Kidney epithelial cell (primary cell): ENCODE data around the gene PLEKHB2. TPM values are rescaled to one million over a fixed set of nuclear protein-coding genes. Genes with fewer than 3 reads are reported as not detected.

ENCODE experiments used
- DNase-seq: peaks from one replicate; pipeline ENCODE4 v3.0.0-alpha.2; 2010; ENCODE audit warnings: low read depth
- H3K27me3 ChIP-seq: 2 replicates; pipeline ENCODE4 v1.6.0; 2011; ENCODE audit warnings: low read length; ENCODE audit not compliant: control insufficient read depth, insufficient read depth
- H3K36me3 ChIP-seq: 2 replicates; pipeline ENCODE4 v1.5.1; 2011; ENCODE audit warnings: low read length; ENCODE audit not compliant: control insufficient read depth, insufficient read depth
- H3K4me3 ChIP-seq: 2 replicates; pipeline ENCODE4 v1.5.1; 2011; ENCODE audit warnings: low read depth, mild to moderate bottlenecking, control low read depth, low read length
- total RNA-seq: library from RNA; depleted of rRNA; stranded (reverse); fragments of >200 nt; gene quantifications from 2 replicates; pipeline ENCODE4 v1.2.3, GENCODE V29; 2015
- TF ChIP-seq, protein P1 (sequence below): IDR thresholded peaks from 2 replicates; pipeline ENCODE4 v1.5.1; 2011; ENCODE audit warnings: mild to moderate bottlenecking, moderate library complexity, low read length, control low read depth, inconsistent platforms; ENCODE audit not compliant: insufficient read depth, poor library complexity, severe bottlenecking

Gene PLEKHB2
- total RNA-seq, 1 donor from 2014 or later: 113 TPM

DNA sequence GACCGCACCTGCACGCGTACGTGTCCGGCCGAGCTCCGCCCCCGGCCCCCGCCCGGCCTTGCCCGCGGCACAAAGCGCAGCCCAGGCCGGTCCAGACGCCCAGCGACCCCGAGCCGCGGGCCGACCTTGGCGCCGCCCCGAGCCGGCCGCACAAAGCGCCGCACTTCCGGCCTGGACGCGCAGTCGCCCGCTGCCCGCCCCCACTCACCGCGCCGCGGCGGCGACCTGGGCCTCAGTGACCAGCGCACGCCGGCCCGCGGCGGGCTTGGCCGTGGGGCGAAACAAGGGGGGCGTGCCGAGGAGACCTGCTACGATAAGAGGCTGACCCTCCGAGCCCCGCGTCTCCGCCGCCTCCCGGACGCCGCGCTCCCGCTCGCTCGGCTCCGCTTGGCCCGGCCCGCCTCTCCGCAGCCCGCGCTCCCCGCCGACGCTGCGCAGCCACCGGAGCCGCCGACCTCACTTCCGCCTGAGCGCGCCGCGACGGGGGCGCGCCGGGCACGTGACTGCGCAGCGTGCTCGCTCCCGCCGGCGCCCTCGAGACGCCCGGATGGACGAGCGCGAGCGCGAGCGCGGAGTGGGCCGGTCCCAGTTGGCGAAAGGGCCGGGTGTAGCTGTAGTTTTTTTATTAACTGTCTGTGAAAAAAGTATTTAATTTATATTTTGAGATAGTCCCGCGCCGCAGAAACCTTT, 12.0 kb upstream of the PLEKHB2 start, which contains the start of gene FAM168B:
Gene FAM168B (minus strand): TSS at position 455 of the 690 bp plus-strand sequence. CDS start 10,814 bp downstream, outside the sequence.
- Histone ChIP-seq H3K36me3 (no peaks in the 10 kb centered on the region), H3K4me3 (peak within 1 kb of the TSS; percentile 52), H3K27me3 (no peaks in the 10 kb centered on the region)
- TF ChIP-seq, protein P1, sequence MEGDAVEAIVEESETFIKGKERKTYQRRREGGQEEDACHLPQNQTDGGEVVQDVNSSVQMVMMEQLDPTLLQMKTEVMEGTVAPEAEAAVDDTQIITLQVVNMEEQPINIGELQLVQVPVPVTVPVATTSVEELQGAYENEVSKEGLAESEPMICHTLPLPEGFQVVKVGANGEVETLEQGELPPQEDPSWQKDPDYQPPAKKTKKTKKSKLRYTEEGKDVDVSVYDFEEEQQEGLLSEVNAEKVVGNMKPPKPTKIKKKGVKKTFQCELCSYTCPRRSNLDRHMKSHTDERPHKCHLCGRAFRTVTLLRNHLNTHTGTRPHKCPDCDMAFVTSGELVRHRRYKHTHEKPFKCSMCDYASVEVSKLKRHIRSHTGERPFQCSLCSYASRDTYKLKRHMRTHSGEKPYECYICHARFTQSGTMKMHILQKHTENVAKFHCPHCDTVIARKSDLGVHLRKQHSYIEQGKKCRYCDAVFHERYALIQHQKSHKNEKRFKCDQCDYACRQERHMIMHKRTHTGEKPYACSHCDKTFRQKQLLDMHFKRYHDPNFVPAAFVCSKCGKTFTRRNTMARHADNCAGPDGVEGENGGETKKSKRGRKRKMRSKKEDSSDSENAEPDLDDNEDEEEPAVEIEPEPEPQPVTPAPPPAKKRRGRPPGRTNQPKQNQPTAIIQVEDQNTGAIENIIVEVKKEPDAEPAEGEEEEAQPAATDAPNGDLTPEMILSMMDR: no peak
- DNase-seq: no peak

DNA sequence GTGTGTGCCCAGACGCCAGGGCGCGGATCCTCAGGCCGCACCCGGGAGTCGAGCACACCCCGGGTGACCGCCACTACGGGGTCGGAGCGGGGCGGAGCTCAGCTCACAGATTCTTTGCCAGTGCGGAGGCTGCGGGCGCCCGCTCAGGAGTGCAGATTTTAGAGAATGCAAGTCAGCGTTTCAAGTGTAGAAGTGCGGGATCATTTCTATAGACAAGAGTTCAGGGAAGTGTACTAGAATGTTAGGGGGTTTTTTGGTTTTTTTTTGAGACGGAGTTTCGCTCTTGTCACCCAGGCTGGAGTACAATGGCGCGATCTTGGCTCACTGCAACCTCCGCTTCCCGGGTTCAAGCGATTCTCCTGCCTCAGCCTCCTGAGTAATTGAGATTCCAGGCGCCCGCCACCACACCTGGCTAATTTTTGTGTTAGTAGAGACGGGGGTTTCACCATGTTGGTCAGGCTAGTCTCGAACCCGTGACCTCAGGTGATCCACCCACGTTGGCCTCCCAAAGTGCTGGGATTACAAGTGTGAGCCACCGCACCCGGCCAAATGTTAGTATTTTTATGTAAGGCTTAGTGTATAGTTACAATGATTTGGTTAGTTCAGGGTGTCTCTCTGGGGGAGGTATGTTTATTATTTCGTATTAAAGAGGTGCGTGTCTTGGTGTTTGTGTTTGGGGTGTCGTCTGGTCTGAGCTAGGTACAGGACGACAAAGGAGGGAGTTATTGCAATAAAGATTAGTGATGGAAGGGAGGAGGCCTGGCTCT, 11.3 kb upstream of the PLEKHB2 start:
- Histone ChIP-seq H3K4me3 (peak overlapping the region; percentile 52), H3K36me3 (no peaks in the 10 kb centered on the region), H3K27me3 (no peaks in the 10 kb centered on the region)
- DNase-seq: no peak
- TF ChIP-seq, protein P1: no peak

DNA sequence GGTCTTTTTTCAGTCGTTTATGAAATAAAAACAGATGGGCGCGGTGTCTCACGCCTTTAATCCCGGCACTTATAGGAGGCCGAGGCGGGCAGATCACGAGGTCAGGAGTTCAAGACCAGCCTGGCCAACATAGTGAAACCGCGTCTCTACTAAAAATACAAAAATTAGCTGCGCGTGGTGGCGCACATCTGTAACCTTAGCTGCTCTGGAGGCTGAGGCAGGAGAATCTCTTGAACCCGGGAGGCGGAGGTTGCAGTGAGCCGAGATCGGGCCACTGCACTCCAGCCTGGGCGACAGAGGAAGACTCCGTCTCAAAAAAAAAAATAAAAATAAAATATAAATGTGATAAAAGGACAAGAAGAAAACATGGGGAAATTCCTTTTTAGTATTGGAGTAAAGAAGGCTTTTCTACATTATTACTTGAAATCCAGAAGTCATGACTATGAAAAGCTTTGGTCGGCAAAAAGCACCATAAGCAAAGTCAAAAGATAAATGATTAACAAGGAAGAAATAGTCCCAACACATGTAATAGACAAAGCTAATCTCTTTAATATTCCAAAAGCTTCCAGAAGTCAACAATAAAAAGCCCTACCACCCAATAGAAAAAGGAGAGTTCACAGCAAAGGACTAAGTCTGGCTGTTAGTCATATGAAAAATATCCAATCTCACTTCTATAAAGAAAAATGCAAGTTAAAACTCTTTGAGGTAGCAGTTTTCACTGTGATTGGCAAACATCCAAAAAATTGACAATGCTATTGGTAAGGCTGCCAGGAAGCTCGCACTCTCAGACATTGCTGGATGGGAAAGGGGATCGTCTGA, 10.5 kb upstream of the PLEKHB2 start:
- Histone ChIP-seq H3K27me3 (no peaks in the 10 kb centered on the region), H3K4me3 (no peak overlapping the region), H3K36me3 (no peaks in the 10 kb centered on the region)
- no peak for DNase-seq
- TF ChIP-seq, protein P1: no peak

DNA sequence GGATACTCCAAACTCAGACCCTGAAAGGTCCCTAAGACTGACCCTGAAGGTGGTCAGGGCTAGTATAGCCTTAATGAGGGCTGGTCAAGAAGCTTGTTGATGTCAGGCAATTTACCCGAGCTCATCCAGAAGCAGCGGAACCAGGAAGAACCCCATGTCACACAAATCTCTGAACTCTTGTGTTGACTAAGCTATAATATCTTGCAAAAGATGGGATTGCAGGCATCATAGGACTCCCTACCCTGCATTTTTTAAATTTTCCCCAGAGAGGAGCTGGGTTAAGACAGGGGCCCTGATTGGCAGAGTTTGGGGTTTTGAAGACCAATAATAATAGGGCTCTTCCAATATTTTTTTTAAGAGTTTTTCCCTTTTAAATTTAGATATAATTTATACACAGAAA, 2.0 kb upstream of the PLEKHB2 start:
- DNase-seq: no peak
- Histone ChIP-seq H3K4me3 (no peak overlapping the region), H3K36me3 (no peaks in the 10 kb centered on the region), H3K27me3 (no peaks in the 10 kb centered on the region)
- TF ChIP-seq, protein P1: no peak

DNA sequence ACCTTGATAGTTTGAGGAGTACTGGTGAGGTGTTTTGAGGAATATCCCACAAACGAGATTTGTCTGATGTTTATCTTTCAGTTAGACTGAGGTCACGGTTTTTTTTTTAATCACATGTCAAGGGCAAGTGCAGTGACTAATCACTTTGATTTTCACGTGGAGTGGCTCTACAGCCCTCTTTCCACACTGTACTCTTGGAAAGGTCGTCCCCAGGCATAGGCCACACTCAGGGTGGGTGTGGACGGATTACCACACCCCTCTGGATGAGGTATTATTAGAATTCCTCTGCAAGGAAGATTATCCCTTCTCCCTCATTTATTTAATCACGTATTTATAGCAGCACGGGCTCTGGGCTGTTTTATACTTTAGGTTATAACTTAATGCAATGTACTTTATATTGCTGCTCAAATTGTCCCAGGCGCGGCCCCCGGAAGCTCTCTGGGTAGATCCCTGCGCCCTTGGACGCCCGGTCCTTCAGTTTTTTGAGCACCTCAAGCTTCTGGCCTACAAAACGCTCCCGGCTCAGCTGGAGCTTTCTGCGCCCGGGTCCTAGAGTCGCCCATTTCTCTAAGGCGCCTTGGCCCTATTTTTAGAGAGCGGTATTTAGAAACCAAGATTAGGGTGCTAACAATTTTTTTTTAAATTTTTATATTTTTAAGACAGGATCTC, 515 bp upstream of the PLEKHB2 start:
- TF ChIP-seq, protein P1: no peak
- no peak for DNase-seq

More for the DNA sequence above, 515 bp upstream of the PLEKHB2 start:
- Histone ChIP-seq H3K36me3 (no peaks in the 10 kb centered on the region), H3K4me3 (peak overlapping the region; percentile 71), H3K27me3 (no peaks in the 10 kb centered on the region)
